ENCODE measurements around the gene LEF1. TPM values are rescaled to one million over a fixed set of nuclear protein-coding genes. Genes with fewer than 3 reads are reported as not detected.

The LEF1 gene
- total and polyA plus RNA-seq, 11 donors = 0.08 to 3.0 (median 0.91) TPM; not detected in 1

GRCh38 chr4:108166441-108167315, 2.1 kb downstream of the LEF1 start:
- Histone ChIP-seq H3K36me3 (no peaks in the 10 kb centered on the region), H3K27me3 (peaks cover 34 to 97% (median 81%) of the 10 kb centered on the region in 9 donors), H3K4me1 (peaks cover 0 to 39% (median 14%) of the 10 kb centered on the region in 12 donors), H3K9me3 (no peaks in the 10 kb centered on the region), H3K4me3 (peak overlapping the region in 11 of 12 donors; percentile 5 to 71 (median 55)), H3K27ac (peak overlapping the region in 1 of 12 donors; percentile 55)
- ATAC-seq = peak in 2 of 4 donors; percentile 21 to 42
- peak in 1 of 5 donors; percentile 63 for DNase-seq
- intact Hi-C loops (cut with DNase I) = loop anchor here in 2 of 10 donors (10.0 kb wide), 3 partner anchors 158 to 408 kb away; no protein-coding TSS in a partner anchor
- TF ChIP-seq POLR2A (IDR thresholded peaks at IDR 0.05) = no peak
- WGBS, 4 donors = 4 to 7% (median 5%) methylated on average over 37 to 58 of the region's 58 CpGs

DNA sequence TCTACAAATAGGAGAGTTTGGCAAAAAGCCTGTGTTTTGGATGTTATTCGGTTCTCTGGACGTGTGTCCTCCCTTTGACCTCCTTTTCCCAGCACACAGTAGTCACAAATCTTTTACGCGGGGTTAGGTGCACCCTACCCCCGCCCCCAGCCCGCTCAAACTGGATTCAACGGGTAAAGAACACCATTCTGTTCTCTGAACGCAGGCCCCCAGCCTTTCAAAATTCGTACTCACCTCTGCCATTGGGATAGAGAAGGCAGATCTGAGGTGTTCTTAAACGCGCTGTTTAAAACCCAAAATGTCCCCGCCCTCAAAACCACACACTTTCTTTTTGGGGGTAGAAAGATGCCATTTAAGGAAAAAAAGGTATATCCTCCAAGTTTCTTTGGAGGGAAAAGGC, 2.7 kb downstream of the LEF1 start:
- no peaks in the 10 kb centered on the region for H3K36me3 ChIP-seq
- peaks cover 28 to 94% (median 81%) of the 10 kb centered on the region in 9 donors for H3K27me3 ChIP-seq
- intact Hi-C loops (cut with DNase I) = loop anchor here in 2 of 10 donors (10.0 kb wide), 3 partner anchors 159 to 409 kb away; no protein-coding TSS in a partner anchor
- H3K4me1 ChIP-seq = peaks cover 0 to 33% (median 14%) of the 10 kb centered on the region in 12 donors
- no peaks in the 10 kb centered on the region for H3K9me3 ChIP-seq
- WGBS, 4 donors = 57 to 69% (median 63%) methylated on average over 12 of the region's 12 CpGs
- H3K27ac ChIP-seq = peak overlapping the region in 1 of 12 donors; percentile 17
- TF ChIP-seq, protein P1, sequence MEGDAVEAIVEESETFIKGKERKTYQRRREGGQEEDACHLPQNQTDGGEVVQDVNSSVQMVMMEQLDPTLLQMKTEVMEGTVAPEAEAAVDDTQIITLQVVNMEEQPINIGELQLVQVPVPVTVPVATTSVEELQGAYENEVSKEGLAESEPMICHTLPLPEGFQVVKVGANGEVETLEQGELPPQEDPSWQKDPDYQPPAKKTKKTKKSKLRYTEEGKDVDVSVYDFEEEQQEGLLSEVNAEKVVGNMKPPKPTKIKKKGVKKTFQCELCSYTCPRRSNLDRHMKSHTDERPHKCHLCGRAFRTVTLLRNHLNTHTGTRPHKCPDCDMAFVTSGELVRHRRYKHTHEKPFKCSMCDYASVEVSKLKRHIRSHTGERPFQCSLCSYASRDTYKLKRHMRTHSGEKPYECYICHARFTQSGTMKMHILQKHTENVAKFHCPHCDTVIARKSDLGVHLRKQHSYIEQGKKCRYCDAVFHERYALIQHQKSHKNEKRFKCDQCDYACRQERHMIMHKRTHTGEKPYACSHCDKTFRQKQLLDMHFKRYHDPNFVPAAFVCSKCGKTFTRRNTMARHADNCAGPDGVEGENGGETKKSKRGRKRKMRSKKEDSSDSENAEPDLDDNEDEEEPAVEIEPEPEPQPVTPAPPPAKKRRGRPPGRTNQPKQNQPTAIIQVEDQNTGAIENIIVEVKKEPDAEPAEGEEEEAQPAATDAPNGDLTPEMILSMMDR (IDR thresholded peaks at IDR 0.05) = no peak
- TF ChIP-seq POLR2A (IDR thresholded peaks at IDR 0.05) = no peak
- ATAC-seq (no peak), DNase-seq (no peak)
- H3K4me3 ChIP-seq = peak overlapping the region in 5 of 12 donors; percentile 53 to 71 (median 62)

DNA sequence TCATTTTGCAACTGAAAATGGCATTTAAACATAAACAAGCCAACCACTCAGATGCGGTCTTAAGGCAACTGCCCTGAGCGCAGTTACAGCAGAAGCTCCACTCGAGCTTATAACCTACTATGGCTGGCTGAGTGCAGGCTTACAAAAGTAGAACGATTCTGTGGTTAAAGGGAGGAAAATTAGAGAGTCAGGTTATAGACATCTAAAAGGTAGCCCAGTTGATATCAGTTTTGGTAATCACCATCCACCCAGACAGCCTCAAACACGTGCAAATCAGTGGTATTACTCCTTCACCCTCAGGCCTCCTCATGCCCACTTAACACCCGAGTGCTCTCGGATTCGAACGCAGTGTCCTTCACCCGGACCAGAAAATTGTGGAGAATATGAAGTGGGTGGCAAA, 3.1 kb downstream of the LEF1 start:
- 83 to 90% (median 87%) methylated on average over 10 of the region's 10 CpGs for WGBS, 4 donors
- H3K4me1 ChIP-seq = peaks cover 0 to 33% (median 14%) of the 10 kb centered on the region in 12 donors
- H3K27me3 ChIP-seq = peaks cover 27 to 94% (median 81%) of the 10 kb centered on the region in 9 donors
- TF ChIP-seq POLR2A (IDR thresholded peaks at IDR 0.05) = no peak
- TF ChIP-seq, protein P1 (IDR thresholded peaks at IDR 0.05) = no peak
- peak overlapping the region in 1 of 12 donors; percentile 67 for H3K4me3 ChIP-seq
- intact Hi-C loops (cut with DNase I) = loop anchor here in 2 of 10 donors (10.0 kb wide), 3 partner anchors 159 to 409 kb away; no protein-coding TSS in a partner anchor
- peak overlapping the region in 1 of 12 donors; percentile 17 for H3K27ac ChIP-seq
- H3K9me3 ChIP-seq = no peaks in the 10 kb centered on the region
- ATAC-seq (no peak), DNase-seq (no peak)
- no peaks in the 10 kb centered on the region for H3K36me3 ChIP-seq

GRCh38 chr4:108163351-108163750, 5.4 kb downstream of the LEF1 start:
- Histone ChIP-seq H3K27ac (no peak overlapping the region), H3K27me3 (peaks cover 22 to 83% (median 67%) of the 10 kb centered on the region in 9 donors), H3K4me1 (peaks cover 0 to 23% (median 5%) of the 10 kb centered on the region in 12 donors), H3K36me3 (no peaks in the 10 kb centered on the region), H3K4me3 (peak overlapping the region in 1 of 12 donors; percentile 67), H3K9me3 (no peaks in the 10 kb centered on the region)
- DNase-seq = no peak
- intact Hi-C loops (cut with DNase I) = loop anchor here in 2 of 10 donors (10.0 kb wide), 3 partner anchors 161 to 411 kb away; no protein-coding TSS in a partner anchor
- TF ChIP-seq, protein P1 (IDR thresholded peaks at IDR 0.05) = no peak
- TF ChIP-seq POLR2A (IDR thresholded peaks at IDR 0.05) = no peak
- ATAC-seq = no peak
- 87 to 96% (median 91%) methylated on average over 5 of the region's 5 CpGs for WGBS, 4 donors

Data from heart left ventricle (tissue), 16 donors.